Measurements from ENCODE around the gene SIK2.

The SIK2 gene

DNA sequence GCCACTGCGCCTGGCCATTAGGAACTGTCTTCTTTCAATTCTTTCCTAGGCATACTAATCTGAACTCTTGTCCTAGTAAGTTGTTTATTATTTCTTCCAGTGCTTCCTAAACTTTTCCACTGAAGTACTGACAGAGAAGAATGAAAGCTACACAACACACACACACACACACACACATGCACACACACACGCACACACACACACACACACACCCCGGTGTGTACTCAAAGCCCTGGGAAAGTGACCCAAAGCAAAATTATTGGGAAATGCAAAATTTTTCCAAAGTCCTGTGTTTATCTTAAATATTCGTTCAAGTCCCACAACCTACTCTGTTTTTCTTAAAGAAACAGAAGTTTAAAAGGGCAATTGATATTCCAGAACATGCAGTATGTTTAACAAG, 19.4 kb upstream of the SIK2 start:
- DNase-seq, result no peak

GRCh38 chr11:111585371-111585770, 16.9 kb upstream of the SIK2 start:
- no peak for DNase-seq

DNA sequence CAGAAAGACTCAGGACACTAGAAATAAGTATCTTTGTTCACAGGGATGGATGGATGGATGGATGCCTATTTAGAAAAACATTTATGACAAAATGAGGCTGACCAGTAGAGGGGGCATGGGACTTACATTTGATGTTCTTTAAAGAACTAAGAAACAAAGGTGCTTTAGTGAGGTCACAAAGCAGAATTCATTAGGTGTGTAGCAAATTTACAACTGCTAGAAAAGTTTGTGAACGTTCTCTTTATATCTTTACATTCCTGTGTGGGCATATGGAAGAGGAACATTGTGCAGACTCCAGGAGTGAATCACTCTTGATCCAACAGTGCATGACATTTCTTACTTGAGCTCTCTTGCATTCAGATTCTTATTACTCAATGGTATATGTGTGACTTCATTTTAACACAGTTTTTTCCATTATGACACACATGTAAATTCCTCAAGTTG, 15.8 kb upstream of the SIK2 start:
- DNase-seq, result peak; percentile 48

GRCh38 chr11:111589114-111589513, 13.1 kb upstream of the SIK2 start:
- no peak for DNase-seq

GRCh38 chr11:111589886-111590499, 12.3 kb upstream of the SIK2 start:
- DNase-seq, result no peak

DNA sequence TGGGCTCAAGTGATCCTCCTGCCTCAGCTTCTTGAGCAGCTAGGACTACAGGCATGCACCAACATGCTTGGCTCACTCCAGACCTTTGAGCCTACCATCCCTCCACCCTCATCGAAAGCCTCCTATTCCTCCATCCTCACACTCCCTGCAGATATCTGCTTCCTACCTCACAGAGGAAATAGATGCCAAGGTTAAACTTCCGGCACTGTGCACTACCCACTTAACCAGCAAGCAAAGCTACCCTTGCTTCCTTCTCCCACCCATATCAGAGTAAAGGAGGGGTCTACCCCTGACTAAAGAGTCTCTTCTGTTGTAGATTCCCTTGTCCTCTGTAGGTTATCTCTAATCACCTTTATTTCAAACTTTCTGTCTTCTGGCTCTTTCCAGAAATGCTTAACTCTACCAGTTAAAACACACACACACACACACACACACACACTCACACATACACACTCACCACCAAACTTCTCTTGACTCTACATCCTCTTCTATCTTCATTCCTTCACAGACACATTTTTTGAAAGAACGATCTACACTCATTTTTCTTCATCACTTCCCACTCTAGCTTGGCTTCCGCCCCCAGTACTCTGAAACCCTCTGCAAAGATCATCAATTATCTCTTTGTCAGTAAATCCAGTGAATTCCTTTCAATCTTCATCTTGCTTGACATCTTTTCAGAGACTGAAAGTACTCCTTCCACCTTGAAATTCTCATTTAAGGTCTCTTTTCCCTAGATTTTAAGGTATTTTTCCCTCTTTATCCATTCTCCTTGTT, 10.9 kb upstream of the SIK2 start:
- DNase-seq, result no peak

- DNase-seq, result no peak
These were observed 9.8 kb upstream of the SIK2 start for GRCh38 chr11:111592491-111592890.

- no peak for DNase-seq
These were observed 5.9 kb upstream of the SIK2 start for GRCh38 chr11:111596319-111596718.

DNA sequence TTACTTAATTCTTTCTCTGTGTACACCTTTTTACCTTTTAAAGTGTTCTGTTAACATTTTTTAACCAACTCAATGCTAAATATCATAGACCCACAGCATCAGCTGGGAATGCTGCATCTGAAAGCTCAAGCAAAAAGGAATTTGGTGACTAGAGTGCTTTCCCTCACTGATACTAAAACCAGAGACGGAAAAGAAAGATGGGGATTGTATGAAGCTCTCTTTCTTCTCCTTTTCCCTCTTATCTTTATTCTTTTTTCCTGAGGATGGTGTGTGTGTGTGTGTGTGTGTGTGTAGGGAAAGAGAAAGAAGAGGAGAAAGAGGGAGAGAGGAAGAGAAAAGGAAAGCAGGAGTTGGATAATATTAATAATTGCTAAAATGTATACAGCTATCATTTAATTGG, 4.1 kb upstream of the SIK2 start:
- DNase-seq, result no peak

- DNase-seq, result no peak
These were observed 3.7 kb upstream of the SIK2 start for GRCh38 chr11:111598559-111598958.

- no peak for DNase-seq
These were observed 642 bp upstream of the SIK2 start for GRCh38 chr11:111601636-111601978.

DNA sequence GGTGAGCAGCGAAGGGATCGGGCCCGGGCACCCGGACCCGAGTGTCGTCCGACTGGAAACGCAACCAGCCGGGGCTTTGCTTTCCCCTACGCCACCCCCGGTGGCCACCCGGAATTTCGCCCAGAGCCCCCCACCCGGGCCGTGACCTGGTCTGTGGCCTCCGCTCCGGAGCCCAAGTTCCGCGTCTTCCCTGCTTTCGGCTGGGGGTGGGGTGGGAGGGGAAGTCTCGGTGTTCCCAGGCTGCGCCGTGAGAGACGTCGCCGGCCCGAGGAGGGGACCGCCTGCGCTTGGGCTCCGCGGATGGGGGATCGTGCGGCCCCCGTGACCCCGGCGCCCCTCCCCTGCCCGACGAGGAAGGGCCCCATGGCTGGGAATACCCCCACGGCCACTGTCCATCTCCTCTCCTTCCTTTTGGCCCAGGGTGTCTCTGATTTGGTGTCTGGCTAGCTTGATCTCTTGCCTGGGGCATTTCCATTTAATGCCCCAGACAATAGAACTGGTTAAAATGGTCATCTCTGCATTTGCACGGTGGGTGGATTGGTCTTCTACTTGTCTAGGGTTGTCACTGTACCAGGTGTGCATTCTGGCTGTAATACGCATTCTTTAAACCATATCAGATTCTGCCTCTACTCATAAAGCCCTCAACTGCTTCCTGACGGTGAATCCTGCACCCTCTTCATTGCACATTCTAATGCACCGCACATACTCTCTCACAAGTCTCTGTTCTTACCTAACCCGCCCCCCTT, 789 bp downstream of the SIK2 start:
- no peak for DNase-seq

DNA sequence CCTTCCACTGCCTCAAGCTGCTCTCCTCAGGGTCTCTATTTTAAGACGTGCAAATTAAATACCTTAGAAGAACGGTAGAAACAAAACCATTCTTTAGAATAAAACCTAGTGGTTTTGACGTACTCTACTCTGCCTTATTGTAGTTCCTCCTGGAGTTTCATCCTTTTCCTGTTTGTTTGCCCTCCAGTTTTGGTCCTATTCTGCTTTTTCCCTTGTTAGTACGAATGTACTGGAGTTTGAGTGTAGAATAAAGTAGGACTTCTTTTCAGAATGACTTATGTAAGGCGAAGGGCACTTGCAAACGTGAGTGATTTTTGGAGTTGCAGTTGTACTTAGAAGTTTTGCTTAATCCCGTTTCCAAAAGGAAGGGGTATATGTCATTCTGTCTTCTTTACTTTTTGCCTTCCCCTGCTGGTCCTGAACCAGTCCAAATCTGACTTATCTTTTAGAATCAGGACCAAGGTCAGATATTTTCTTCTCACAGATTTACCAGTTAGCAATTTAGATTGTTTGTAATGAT, 1.4 kb downstream of the SIK2 start:
- no peak for DNase-seq

DNA sequence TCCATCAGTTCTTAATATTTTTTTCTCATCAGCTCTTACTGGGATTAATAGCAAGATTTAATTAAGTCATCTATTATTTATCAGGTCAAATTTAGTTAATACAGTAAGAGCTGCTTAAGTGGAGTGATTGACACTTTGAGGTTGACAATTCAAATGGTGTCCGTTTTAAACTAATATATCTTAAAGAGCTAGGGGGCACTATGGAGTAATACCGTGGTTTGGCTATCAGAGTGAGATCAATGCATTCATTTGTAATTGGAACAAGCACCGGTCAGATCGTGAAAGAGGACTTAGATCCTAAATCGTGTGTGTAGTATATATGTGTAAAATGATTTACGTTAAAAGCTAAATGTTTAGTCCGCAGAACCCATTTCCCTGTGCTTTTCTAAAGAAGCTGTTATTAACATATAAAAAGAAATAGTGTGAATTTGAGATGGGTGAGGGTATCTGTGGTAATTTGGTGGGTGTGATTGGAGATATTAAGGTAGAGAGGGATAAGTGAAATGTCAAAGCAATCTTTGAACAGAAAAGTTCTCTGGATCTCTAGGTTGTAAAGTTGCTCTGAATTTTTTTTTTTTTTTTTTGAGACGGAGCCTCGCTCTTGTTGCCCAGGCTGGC, 2.3 kb downstream of the SIK2 start:
- DNase-seq, result no peak

DNA sequence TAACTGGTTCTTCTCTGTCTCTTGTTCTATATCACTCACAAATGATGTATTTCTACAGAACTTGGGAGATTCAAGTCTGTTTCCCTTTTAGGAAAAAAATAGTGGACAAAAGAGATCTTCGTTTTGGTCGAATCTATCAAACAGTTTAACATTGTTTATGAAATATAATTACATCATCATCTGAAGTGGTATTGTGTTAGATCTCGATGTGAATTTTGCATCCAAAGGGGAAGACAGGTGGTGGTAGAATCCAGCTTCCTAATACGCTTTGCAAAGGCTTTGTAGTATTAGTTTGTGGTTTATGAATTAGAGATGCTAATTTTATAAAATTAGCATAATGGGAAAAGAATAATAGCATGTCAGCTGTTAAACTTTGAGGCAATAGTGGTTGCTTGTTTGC, 3.4 kb downstream of the SIK2 start:
- DNase-seq, result no peak

- no peak for DNase-seq
These were observed 4.7 kb downstream of the SIK2 start for GRCh38 chr11:111606986-111607385.

DNA sequence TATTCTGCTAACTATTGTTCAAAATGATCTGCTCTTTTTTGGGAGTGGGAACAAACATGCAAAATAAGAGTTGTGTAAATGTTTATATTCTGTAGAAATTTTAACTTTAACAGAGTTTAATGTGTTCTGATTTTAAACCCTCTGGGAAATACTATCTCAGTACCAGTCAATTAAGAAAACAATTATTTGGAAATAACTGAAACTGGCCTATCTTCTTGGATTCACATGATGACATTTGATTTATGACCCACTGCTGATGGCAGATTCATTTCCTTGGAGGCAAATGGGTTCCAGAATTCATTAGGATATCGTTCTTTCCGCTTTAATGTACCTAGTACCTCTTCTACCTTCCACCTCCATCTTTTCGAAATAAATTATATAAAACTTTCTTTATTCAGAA, 5.5 kb downstream of the SIK2 start:
- no peak for DNase-seq

DNA sequence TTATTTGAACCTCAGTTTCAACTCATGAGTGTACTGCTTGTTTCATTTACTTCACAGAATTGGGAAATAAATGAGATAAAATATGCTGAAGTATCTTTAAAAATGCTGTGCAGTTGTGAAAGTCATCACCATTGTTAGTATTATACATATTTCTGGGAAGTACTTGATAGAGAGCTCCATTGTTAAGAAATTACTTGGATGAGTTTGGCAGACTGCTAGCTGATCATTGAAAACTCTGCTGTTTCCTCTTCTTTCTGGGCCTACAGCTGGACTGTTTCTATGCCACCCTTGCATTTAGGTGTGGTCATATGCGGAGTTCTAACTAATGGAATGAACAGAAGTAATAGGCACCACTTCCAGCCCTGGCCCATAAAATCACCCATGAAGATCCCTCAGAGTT, 10.0 kb downstream of the SIK2 start:
- no peak for DNase-seq

DNA sequence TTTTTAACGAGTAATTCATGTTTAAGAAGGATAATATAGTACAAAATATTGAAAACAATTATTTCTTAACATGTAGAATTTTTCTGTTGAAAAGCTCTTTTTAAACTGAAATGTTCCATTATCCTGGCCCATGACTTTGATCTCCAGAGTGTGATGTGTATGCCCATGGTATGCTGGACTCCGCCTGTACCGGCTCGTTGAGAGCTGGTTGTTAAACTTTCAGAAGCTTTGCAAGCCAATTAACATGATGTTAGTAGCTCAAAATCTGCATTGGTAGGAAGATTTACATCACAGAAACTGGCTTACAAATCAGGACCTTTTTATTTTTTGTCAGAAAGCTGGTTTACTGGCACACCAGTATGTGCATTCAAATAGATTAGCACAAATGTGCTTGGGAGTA, 15.0 kb downstream of the SIK2 start:
- DNase-seq, result no peak

DNA sequence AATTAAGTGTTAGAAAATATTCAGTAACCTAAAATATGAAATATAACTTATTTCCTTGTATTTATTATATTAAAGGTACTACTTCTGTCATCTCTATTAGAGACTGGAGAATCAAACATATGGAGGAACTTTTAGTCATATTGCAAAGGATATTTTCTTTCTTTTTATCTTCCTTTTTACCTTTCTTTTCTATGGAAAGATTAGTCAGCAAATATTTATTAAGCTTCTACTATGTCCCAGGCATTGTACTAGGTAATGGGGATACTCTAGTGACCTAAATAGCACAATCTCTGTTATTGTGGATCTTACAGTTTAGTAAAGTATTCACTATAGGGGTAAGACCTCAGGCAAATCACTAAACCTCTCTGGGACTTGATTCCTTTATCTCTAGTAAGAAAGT, 18.3 kb downstream of the SIK2 start:
- no peak for DNase-seq

GRCh38 chr11:111623527-111624030, 21.3 kb downstream of the SIK2 start:
- no peak for DNase-seq

DNA sequence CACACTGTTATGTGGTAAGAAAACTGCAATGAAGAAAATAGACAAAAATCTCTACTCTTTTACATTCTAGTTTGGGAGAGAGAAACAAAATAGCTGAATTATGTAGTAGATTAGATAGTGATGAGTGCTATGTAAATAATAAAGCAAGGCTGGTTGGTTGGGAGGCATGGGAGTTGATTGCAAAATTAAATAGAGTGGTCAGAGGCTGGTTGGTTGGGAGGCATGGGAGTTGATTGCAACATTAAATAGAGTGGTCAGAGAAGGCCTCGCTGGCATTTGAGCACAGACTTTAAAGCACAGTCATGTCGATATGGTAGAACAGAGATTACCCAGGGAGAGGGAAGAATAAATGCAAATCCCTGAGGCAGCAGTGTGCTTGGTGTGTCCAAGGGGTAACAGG, 22.4 kb downstream of the SIK2 start:
- DNase-seq, result no peak

- DNase-seq, result no peak
These were observed 25.3 kb downstream of the SIK2 start for GRCh38 chr11:111627591-111627990.

Data from stimulated activated CD8-positive, alpha-beta memory T cell treated with anti-CD3 and anti-CD28 coated beads, Interleukin-4, amount 100 ng/mL, for 48 hours (primary cell).